Gastroesophageal sphincter (tissue), 4 donors: Measurements from ENCODE around the gene CXorf65. TPM values are rescaled to one million over a fixed set of nuclear protein-coding genes. Genes with fewer than 3 reads are reported as not detected.

Experiments
- ATAC-seq: fragments of 150-250 bp; one replicate; pipeline ENCODE4 v1.9.1; 2016; ENCODE audit warnings: mild to moderate bottlenecking, moderate library complexity
- H3K27ac ChIP-seq, 4 donors: fragments of 200-600 bp; sonication (generic) in 3 of 4; 1 replicate in 3 of 4; 2 replicates in 1 of 4; pipeline ENCODE4 v1.5.1; 2016 to 2019
- H3K27me3 ChIP-seq: fragments of 200-600 bp; sonication (generic); one replicate; pipeline ENCODE4 v1.5.1; 2019
- H3K36me3 ChIP-seq, 2 donors: fragments of 200-600 bp; sonication (generic); one replicate each; pipeline ENCODE4 v1.5.1; 2019; ENCODE audit warnings: control low read depth in 1 of 2
- H3K4me1 ChIP-seq, 3 donors: fragments of 200-600 bp; sonication (generic); 1 replicate in 2 of 3; 2 replicates in 1 of 3; pipeline ENCODE4 v1.5.1; 2016 to 2019; ENCODE audit warnings: control low read depth in 2 of 3
- H3K4me3 ChIP-seq, 2 donors: fragments of 200-600 bp; sonication (generic); one replicate each; pipeline ENCODE4 v1.5.1; 2019; ENCODE audit warnings: mild to moderate bottlenecking in 1 of 2, moderate library complexity in 1 of 2
- H3K9me3 ChIP-seq, 3 donors: fragments of 200-600 bp; sonication (generic); one replicate each; pipeline ENCODE4 v1.5.1; 2017 to 2019; ENCODE audit warnings: control low read depth in 2 of 3
- EP300 ChIP-seq: sonication (generic); formaldehyde crosslinking; IDR thresholded peaks from one replicate; pipeline ENCODE4 v1.6.1; 2017; ENCODE audit warnings: antibody characterized with exemption, mild to moderate bottlenecking
- POLR2A ChIP-seq, 2 donors: fragments of 450-650 bp; IDR thresholded peaks; one replicate each; pipeline ENCODE4 v1.6.1; 2017; ENCODE audit warnings: antibody characterized with exemption in 2 of 2, mild to moderate bottlenecking in 2 of 2, moderate library complexity in 1 of 2
- POLR2AphosphoS5 ChIP-seq: sonication (generic); formaldehyde crosslinking; IDR thresholded peaks from one replicate; pipeline ENCODE4 v1.6.1; 2017; ENCODE audit warnings: antibody characterized with exemption
- WGBS, 2 donors: methylation state at CpG; one replicate each; pipeline ENCODE4 v1.1.5; 2018; ENCODE audit warnings: low coverage in 1 of 2; 5-methylcytosine and 5-hydroxymethylcytosine counted together
- total RNA-seq, 4 donors: library from RNA; depleted of rRNA; stranded (reverse); fragments of >200 nt; gene quantifications; one replicate each; pipeline ENCODE4 v1.1.0, GENCODE V29; 2016
- TF ChIP-seq, protein P1 (sequence below), 4 experiments: fragments of 200-600 bp in 2 of 4; fragments of 450-650 bp in 2 of 4; sonication (generic) in 1 of 4; IDR thresholded peaks; one replicate each; pipeline ENCODE4 v1.5.1; 2017 to 2019; ENCODE audit warnings: antibody characterized with exemption in 4 of 4, mild to moderate bottlenecking in 2 of 4, moderate library complexity in 2 of 4

Gene CXorf65
- total RNA-seq, 4 donors from 2014 or later: not detected

DNA sequence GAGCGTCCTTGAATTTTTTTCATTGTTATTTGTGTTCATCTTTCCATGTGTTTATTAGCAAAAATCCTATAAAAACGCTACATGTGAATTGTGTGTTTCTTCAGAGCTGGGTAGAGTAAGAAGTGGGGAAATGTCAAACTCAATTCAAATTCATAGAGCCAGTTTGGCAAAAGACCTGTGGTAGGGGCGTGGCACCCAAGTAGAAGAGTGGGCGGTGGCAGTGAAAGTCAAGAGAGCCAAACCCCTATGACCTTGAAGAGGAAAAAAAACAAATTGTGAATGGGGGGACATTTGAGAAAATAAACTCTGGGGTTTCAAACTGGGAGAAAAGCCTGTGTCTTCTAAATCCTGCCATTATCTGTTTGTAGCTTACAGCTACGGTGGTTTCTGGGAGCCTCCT lies 15.3 kb downstream of the CXorf65 start:
- Histone ChIP-seq H3K4me3 (no peak overlapping the region), H3K27me3 (no peaks in the 10 kb centered on the region), H3K9me3 (no peaks in the 10 kb centered on the region), H3K27ac (no peak overlapping the region), H3K4me1 (peaks cover 0 to 4% (median 0%) of the 10 kb centered on the region in 3 donors), H3K36me3 (no peaks in the 10 kb centered on the region)
- ATAC-seq: no peak
- TF ChIP-seq POLR2AphosphoS5: no peak
- no peak for TF ChIP-seq EP300
- TF ChIP-seq, protein P1, sequence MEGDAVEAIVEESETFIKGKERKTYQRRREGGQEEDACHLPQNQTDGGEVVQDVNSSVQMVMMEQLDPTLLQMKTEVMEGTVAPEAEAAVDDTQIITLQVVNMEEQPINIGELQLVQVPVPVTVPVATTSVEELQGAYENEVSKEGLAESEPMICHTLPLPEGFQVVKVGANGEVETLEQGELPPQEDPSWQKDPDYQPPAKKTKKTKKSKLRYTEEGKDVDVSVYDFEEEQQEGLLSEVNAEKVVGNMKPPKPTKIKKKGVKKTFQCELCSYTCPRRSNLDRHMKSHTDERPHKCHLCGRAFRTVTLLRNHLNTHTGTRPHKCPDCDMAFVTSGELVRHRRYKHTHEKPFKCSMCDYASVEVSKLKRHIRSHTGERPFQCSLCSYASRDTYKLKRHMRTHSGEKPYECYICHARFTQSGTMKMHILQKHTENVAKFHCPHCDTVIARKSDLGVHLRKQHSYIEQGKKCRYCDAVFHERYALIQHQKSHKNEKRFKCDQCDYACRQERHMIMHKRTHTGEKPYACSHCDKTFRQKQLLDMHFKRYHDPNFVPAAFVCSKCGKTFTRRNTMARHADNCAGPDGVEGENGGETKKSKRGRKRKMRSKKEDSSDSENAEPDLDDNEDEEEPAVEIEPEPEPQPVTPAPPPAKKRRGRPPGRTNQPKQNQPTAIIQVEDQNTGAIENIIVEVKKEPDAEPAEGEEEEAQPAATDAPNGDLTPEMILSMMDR (IDR thresholded peaks at IDR 0.05): no peak
- TF ChIP-seq POLR2A (IDR thresholded peaks at IDR 0.05): no peak
- 43 to 60% methylated on average over 2 to 5 of the region's 5 CpGs for WGBS, 2 donors

DNA sequence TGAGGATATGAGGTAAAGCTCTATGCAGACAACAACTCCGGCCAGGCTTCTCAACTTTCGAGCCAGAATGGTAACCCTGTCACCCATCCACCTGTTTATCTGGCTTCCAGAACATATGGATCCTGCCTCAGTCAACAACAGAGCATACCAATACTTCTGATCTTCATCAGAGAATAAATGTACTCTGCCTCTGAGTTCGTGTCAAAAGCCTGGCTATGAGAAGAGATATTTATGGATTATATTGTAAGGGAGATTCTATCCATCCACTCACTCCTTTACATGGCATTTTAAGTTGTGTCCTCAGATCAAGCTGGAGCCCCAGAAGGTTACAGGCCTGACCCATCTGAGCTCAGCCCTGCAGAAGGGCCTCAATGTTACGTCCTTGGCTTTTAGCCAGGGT lies 20.6 kb downstream of the CXorf65 start:
- Histone ChIP-seq H3K4me3 (no peak overlapping the region), H3K36me3 (no peaks in the 10 kb centered on the region), H3K27ac (no peak overlapping the region), H3K9me3 (no peaks in the 10 kb centered on the region), H3K4me1 (no peaks in the 10 kb centered on the region), H3K27me3 (no peaks in the 10 kb centered on the region)
- TF ChIP-seq POLR2A (IDR thresholded peaks at IDR 0.05) (no peak), EP300 (no peak), POLR2AphosphoS5 (no peak)
- TF ChIP-seq, protein P1 (IDR thresholded peaks at IDR 0.05): no peak
- 17 to 20% methylated on average over 1 to 2 of the region's 4 CpGs for WGBS, 2 donors
- no peak for ATAC-seq

DNA sequence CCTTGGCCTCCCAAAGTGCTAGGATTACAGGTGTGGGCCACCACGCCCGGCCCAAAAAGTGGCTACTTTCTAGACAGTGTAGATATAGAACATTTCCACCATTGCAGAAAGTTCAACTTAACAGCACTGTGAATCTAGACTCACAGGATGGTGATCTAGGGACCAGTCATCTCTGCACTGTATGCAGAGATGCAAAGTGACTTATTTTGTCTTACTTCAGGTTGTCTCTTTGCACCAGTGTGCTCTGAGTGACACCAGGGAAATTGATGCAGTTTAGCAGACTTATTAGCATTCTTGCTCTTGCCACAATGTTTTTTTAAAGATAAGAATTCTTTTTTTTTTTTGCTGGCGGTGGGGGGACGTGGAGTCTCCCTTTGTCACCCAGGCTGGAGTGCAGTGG lies 23.7 kb downstream of the CXorf65 start:
- TF ChIP-seq, protein P1 (IDR thresholded peaks at IDR 0.05): no peak
- TF ChIP-seq EP300 (no peak), POLR2AphosphoS5 (no peak), POLR2A (IDR thresholded peaks at IDR 0.05) (no peak)

DNA sequence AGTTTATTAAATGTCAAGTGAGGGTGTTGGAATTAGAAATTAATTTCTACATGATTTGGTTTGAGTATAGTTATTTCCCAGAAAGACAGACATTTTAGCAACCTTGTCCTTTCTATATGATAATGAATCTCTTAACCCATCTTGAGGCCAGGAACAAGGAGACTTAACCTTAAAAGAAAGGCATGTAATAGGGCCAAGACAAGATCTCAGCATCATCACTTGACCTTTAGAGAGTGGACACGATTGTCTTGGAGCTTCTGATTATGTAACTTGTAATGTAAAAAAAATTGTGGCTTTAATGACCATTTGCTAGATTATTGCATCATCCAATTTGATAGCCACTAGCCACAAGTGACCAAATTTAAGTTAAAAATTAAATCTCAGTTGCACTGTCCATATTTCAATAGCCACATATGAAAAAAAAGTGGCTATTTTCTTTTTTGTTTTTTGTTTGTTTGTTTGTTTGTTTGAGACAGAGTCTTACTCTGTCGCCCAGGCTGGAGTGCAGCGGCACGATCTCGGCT lies 24.4 kb downstream of the CXorf65 start:
- TF ChIP-seq EP300 (no peak), POLR2AphosphoS5 (no peak), POLR2A (IDR thresholded peaks at IDR 0.05) (no peak)
- TF ChIP-seq, protein P1 (IDR thresholded peaks at IDR 0.05): no peak
- WGBS, 2 donors: 0 to 64% methylated on average over 1 to 5 of the region's 5 CpGs
- no peak overlapping the region for H3K4me3 ChIP-seq
- no peak for ATAC-seq
- H3K9me3 ChIP-seq: no peaks in the 10 kb centered on the region
- no peaks in the 10 kb centered on the region for H3K27me3 ChIP-seq
- H3K36me3 ChIP-seq: no peaks in the 10 kb centered on the region
- no peak overlapping the region for H3K27ac ChIP-seq
- H3K4me1 ChIP-seq: no peaks in the 10 kb centered on the region

More for the DNA sequence above, 23.7 kb downstream of the CXorf65 start:
- Histone ChIP-seq H3K27ac (no peak overlapping the region), H3K36me3 (no peaks in the 10 kb centered on the region), H3K9me3 (no peaks in the 10 kb centered on the region), H3K27me3 (no peaks in the 10 kb centered on the region), H3K4me3 (no peak overlapping the region), H3K4me1 (no peaks in the 10 kb centered on the region)
- no peak for ATAC-seq
- no CpG with 5 or more reads among the region's 4 CpGs for WGBS, 2 donors

DNA sequence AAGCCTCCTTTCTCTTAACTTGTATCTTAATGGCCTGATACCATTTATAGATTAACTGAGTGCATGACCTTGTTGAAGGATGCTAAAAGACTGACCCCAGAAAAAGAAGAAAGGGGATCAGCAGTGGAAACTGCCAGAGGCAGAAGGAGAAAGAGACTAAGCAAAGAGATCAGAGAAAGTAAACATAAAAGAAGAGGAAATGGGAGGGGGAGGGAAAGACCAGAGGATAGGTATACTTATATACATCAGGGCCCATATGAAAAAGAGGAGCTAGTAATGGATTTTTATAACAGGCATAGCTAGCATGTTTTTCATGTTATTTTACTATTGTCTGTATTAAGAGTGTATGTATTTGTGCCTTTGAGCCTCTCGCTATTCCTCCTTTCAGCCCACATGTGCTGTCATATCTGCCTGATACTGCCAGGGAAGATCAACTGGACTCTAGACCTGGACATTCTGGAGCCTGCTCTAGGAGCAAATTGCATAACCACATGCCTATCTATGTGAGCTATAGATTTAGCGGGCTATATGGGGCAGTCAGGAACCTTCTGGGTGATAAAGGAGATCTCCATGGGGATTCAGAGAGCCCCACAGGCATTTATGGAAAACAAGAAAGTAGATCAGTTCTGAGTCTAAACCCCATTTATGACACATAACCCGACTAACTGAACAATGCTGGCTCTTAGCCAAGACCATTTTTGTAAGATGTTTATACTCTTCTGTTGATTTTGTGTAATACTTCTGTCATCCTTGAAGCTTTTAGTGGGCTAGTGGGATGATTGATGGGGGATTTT lies 25.0 kb downstream of the CXorf65 start:
- Histone ChIP-seq H3K36me3 (no peaks in the 10 kb centered on the region), H3K4me3 (no peak overlapping the region), H3K9me3 (no peaks in the 10 kb centered on the region), H3K27me3 (no peaks in the 10 kb centered on the region), H3K4me1 (no peaks in the 10 kb centered on the region), H3K27ac (no peak overlapping the region)
- 35 to 39% methylated on average over 2 to 3 of the region's 3 CpGs for WGBS, 2 donors
- ATAC-seq: no peak
- TF ChIP-seq POLR2AphosphoS5 (no peak), POLR2A (IDR thresholded peaks at IDR 0.05) (no peak), EP300 (no peak)
- TF ChIP-seq, protein P1 (IDR thresholded peaks at IDR 0.05): no peak
